Upper lobe of left lung (tissue), 6 donors: ENCODE data around the gene TTLL10. TPM values are rescaled to one million over a fixed set of nuclear protein-coding genes. Genes with fewer than 3 reads are reported as not detected.
"Not testable (repeated sequence)": the region's sequence is repeated elsewhere in the genome, so short reads cannot be mapped to it uniquely, and the experiment has no call there.

Experiments
- ATAC-seq, 2 donors: fragments of 200-7000 bp; cut with Tn5 transposase; one replicate each; pipeline ENCODE4 v1.9.1; 2022; ENCODE audit warnings: mild to moderate bottlenecking in 2 of 2, moderate library complexity in 2 of 2; ENCODE audit not compliant: low FRiP score in 2 of 2
- DNase-seq, 2 donors: peaks; one replicate each; pipeline ENCODE4 v3.0.0-alpha.2; 2019 to 2020
- H3K27ac ChIP-seq, 4 donors: fragments of 200-600 bp; sonication (generic); one replicate each; pipeline ENCODE4 v1.5.1; 2016 to 2019
- H3K27me3 ChIP-seq, 4 donors: fragments of 200-600 bp; sonication (generic); one replicate each; pipeline ENCODE4 v1.5.1; 2017 to 2019
- H3K36me3 ChIP-seq, 4 donors: fragments of 200-600 bp; sonication (generic); one replicate each; pipeline ENCODE4 v1.5.1; 2016 to 2019
- H3K4me1 ChIP-seq, 4 donors: fragments of 200-600 bp; sonication (generic); one replicate each; pipeline ENCODE4 v1.5.1; 2018 to 2019
- H3K4me3 ChIP-seq, 4 donors: fragments of 200-600 bp; sonication (generic); one replicate each; pipeline ENCODE4 v1.5.1; 2017 to 2019; ENCODE audit warnings: mild to moderate bottlenecking in 2 of 4, moderate library complexity in 1 of 4
- H3K9me3 ChIP-seq, 4 donors: fragments of 200-600 bp; sonication (generic); one replicate each; pipeline ENCODE4 v1.5.1; 2018 to 2019
- CTCF ChIP-seq, 6 experiments: fragments of 450-650 bp in 4 of 6; fragments of 200-600 bp in 2 of 6; sonication (generic) in 2 of 6; IDR thresholded peaks; one replicate each; pipeline ENCODE4 v1.5.1; 2016 to 2019; ENCODE audit warnings: antibody characterized with exemption in 6 of 6
- EP300 ChIP-seq, 4 donors: sonication (generic); formaldehyde crosslinking; IDR thresholded peaks; one replicate each; pipeline ENCODE4 v1.5.1; 2017; ENCODE audit warnings: antibody characterized with exemption in 4 of 4, control low read depth in 2 of 4
- POLR2A ChIP-seq, 4 donors: fragments of 450-650 bp; IDR thresholded peaks; one replicate each; pipeline ENCODE4 v1.5.1; 2016 to 2017; ENCODE audit warnings: antibody characterized with exemption in 4 of 4, mild to moderate bottlenecking in 2 of 4
- POLR2AphosphoS5 ChIP-seq, 2 donors: sonication (generic); formaldehyde crosslinking; IDR thresholded peaks; one replicate each; pipeline ENCODE4 v1.5.1; 2017; ENCODE audit warnings: antibody characterized with exemption in 2 of 2
- WGBS, 2 donors: methylation state at CpG; one replicate each; pipeline ENCODE4 v1.1.5; 2017 to 2018; 5-methylcytosine and 5-hydroxymethylcytosine counted together
- total RNA-seq, 6 donors: library from RNA; depleted of rRNA in 4 of 6; stranded (reverse); fragments of >200 nt in 4 of 6; gene quantifications; one replicate each; pipeline versions ENCODE4 v1.1.0 to v1.2.1, GENCODE V29; 2016 to 2021
- donor health status: DM: no; HTN: no; CAD: no; lungs with moderate emphysema.
- donor health status: DM: no; HTN: yes; CAD: no; lungs with severe emphysema.

Gene TTLL10
- total RNA-seq, 6 donors from 2014 or later, result 0.86 to 14.5 (median 5.8) TPM

- Histone ChIP-seq H3K4me3 (no peak overlapping the region), H3K36me3 (peaks cover 0 to 3% (median 0%) of the 10 kb centered on the region in 4 donors), H3K9me3 (no peaks in the 10 kb centered on the region), H3K4me1 (peaks cover 2 to 21% (median 13%) of the 10 kb centered on the region in 4 donors), H3K27me3 (peaks cover 0 to 8% (median 1%) of the 10 kb centered on the region in 4 donors), H3K27ac (no peak overlapping the region)
- ATAC-seq, result no peak
- no peak for DNase-seq
- TF ChIP-seq POLR2AphosphoS5 (IDR thresholded peaks at IDR 0.05) (no peak), EP300 (IDR thresholded peaks at IDR 0.05) (no peak), POLR2A (IDR thresholded peaks at IDR 0.05) (no peak), CTCF (IDR thresholded peaks at IDR 0.05) (no peak)
- 75% methylated on average over 7 of the region's 12 CpGs; no CpG with 5 or more reads in 1 of the 2 donors for WGBS, 2 donors
Measured at GRCh38 chr1:1171161-1171545, 2.5 kb upstream of the TTLL10 start.

DNA sequence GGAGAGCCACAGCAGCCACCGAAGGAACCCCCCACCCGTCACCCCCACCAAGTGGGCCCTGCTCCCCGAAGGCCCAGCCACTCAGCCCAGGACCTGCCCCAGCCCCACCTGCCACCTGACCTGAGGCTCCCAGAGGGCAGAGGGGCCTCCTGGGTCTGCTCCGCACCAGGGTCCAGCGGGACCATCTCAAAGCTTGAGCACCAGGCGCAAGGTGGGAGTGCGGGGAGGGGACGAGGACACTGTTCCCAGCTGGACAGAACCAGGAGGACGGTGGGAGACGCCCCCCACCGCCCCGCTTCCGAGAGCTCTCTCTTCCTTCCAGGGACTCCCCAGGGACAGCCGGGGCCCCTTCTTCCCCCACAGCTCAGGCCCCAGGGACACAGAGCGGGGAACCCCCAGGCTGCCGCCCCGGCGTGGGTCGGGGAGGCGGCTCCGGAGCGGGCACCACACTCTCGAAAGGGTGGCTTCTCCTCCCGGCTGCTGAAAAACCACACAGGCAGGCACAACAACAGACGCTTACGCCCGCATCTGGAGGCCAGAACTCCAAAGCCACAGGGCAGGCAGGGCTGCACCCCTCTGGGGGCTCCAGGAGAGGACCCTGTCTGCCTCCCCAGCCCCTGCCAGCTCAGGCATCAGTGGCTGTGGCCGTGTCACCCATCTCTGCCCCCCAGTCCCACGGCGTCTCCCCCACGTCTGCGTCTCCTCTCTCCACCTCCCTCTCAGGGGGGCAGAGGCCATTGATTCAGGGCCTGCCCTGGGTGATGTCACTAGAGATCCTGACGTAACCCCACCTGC, 1.9 kb upstream of the TTLL10 start:
- WGBS, 2 donors, result 69 to 88% methylated on average over 19 to 27 of the region's 33 CpGs
- Histone ChIP-seq H3K27ac (no peak overlapping the region), H3K9me3 (no peaks in the 10 kb centered on the region), H3K36me3 (peaks cover 0 to 3% (median 0%) of the 10 kb centered on the region in 4 donors), H3K27me3 (peaks cover 0 to 8% (median 1%) of the 10 kb centered on the region in 4 donors), H3K4me3 (no peak overlapping the region), H3K4me1 (peaks cover 0 to 19% (median 8%) of the 10 kb centered on the region in 4 donors)
- no peak for ATAC-seq
- TF ChIP-seq EP300 (IDR thresholded peaks at IDR 0.05) (no peak), POLR2AphosphoS5 (IDR thresholded peaks at IDR 0.05) (no peak), CTCF (IDR thresholded peaks at IDR 0.05) (no peak), POLR2A (IDR thresholded peaks at IDR 0.05) (no peak)
- peak in 1 of 2 donors; percentile 80 for DNase-seq

DNA sequence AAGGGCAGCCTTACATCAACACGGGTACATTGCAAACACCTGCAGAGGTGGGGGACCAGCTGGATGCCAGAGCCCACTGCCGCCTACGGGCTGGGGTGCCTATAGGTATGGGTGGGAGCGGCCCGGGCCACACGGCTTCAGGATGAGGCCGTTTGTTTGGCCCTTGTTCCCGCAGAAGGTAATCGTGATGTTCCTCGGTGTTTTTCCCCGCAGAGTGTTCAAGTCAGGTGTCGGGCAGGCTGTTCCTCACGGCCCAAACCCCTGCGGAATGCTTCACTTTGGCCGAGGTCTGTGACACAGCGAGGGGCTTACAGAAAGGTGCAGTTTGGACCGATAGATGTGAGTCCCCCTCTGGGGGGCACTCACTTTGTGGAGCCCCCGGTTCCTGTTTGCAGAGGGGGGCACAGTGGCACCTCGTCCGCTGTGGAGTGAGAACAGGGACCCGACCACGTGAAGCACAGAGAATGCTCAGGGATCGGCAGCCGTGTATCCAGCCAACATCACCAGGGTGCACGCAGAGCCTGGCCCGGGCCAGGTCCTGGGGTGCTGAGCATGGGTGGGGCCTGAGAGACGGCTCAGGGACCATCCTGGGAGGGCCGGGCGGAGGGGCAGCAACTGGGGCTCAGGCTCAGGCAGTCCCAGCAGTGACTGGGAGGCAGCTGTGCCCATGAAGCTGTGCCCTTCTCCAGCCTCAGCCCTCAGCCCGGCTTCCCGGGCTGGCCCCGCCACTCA, 453 bp upstream of the TTLL10 start:
- 52 to 58% methylated on average over 26 to 32 of the region's 32 CpGs for WGBS, 2 donors
- peaks cover 0 to 9% (median 7%) of the 10 kb centered on the region in 4 donors for H3K4me1 ChIP-seq
- ATAC-seq (no peak), DNase-seq (peak in 1 of 2 donors; percentile 54)
- peaks cover 0 to 8% (median 1%) of the 10 kb centered on the region in 4 donors for H3K27me3 ChIP-seq
- H3K9me3 ChIP-seq, result no peaks in the 10 kb centered on the region
- H3K27ac ChIP-seq, result no peak overlapping the region
- TF ChIP-seq EP300 (IDR thresholded peaks at IDR 0.05), result no peak
- TF ChIP-seq POLR2A (IDR thresholded peaks at IDR 0.05), result no peak
- no peak for TF ChIP-seq CTCF (IDR thresholded peaks at IDR 0.05)
- no peak for TF ChIP-seq POLR2AphosphoS5 (IDR thresholded peaks at IDR 0.05)
- H3K4me3 ChIP-seq, result no peak overlapping the region
- peaks cover 0 to 3% (median 0%) of the 10 kb centered on the region in 4 donors for H3K36me3 ChIP-seq

DNA sequence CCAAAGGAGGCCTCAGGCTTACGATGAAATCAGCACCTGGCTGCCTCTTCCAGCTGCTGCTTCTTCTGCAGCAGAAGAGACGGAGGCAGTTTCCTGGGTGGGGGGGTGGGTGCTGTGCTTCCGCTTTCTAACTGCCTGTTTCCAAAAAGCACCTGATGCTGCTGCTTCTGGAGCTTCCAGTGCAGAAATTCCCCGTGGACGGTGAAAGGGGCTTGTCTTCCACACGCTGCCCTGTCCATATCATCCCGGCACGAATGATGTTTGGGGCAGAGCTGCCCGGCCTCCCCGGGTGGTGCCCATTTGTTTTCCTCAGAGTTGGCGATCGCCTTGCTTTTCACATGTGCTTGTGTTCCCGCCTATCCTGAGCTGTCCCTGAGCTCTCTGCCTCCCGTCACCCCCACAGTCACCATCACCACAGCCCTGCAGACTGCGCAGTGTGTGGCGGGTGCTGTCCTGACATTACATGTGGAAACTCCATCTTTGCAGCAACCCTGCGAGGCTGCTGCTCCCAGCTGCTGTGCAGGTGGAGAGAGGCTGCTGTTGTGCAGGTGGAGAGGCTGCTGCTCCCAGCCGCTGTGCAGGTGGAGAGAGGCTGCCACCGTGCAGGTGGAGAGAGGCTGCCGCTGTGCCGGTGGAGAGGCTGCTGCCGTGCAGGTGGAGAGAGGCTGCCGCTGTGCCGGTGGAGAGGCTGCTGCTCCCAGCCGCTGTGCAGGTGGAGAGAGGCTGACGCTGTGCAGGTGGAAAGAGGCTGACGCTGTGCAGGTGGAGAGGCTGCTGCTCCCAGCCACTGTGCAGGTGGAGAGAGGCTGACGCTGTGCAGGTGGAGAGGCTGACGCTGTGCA, 1.8 kb downstream of the TTLL10 start:
- WGBS, 2 donors, result 84 to 88% methylated on average over 20 to 28 of the region's 29 CpGs
- no peaks in the 10 kb centered on the region for H3K9me3 ChIP-seq
- H3K36me3 ChIP-seq, result no peaks in the 10 kb centered on the region
- no peak for TF ChIP-seq EP300 (IDR thresholded peaks at IDR 0.05)
- TF ChIP-seq POLR2AphosphoS5 (IDR thresholded peaks at IDR 0.05), result no peak
- no peak for TF ChIP-seq CTCF (IDR thresholded peaks at IDR 0.05)
- TF ChIP-seq POLR2A (IDR thresholded peaks at IDR 0.05), result no peak
- DNase-seq, result peak in 1 of 2 donors; percentile 61
- peaks cover 0 to 3% (median 0%) of the 10 kb centered on the region in 4 donors for H3K27me3 ChIP-seq
- no peak for ATAC-seq
- no peak overlapping the region for H3K27ac ChIP-seq
- peaks cover 0 to 9% (median 7%) of the 10 kb centered on the region in 4 donors for H3K4me1 ChIP-seq
- no peak overlapping the region for H3K4me3 ChIP-seq

DNA sequence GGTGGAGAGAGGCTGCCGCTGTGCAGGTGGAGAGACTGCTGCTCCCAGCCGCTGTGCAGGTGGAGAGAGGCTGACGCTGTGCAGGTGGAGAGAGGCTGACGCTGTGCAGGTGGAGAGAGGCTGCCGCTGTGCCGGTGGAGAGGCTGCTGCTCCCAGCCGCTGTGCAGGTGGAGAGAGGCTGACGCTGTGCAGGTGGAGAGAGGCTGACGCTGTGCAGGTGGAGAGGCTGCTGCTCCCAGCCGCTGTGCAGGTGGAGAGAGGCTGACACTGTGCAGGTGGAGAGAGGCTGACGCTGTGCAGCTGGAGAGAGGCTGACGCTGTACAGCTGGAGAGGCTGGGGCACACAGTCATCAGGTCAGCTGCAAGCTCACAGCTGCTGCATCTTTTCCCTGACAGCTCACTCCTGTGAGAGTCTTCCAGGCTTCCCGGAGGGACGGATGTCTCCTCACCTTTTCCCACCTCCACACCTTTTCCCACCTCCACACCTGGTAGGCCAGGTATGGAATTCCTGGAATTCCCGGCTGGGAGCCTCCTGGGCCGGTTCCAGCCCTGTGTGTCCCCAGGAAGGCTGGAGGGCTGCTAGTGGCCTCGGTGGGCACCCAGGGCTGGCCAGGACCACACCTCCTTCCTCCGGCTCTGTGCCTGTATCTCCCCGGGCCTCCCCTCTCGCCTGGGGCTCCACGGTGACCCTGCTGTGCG, 2.5 kb downstream of the TTLL10 start:
- H3K27me3 ChIP-seq, H3K36me3 ChIP-seq, H3K4me1 ChIP-seq, H3K4me3 ChIP-seq, H3K9me3 ChIP-seq, H3K27ac ChIP-seq, ATAC-seq: not testable (repeated sequence)
- 52% methylated on average over 20 of the region's 22 CpGs for WGBS, 2 donors
- DNase-seq, result peak in 1 of 2 donors; percentile 59
